ENCODE data around the gene FRMD4A.

The FRMD4A gene

GRCh38 chr10:14003517-14004184 is 327.1 kb downstream of the FRMD4A start:
- peaks cover 5% of the 10 kb centered on the region for H3K9me3 Mint-ChIP-seq
- peaks cover 3% of the 10 kb centered on the region for H3K27me3 Mint-ChIP-seq (ENCODE audit: low read depth)
- no peak for TF ChIP-seq CTCF (IDR thresholded peaks at IDR 0.05; ENCODE audit: unreplicated experiment in 3 of 3)
- H3K4me1 Mint-ChIP-seq: peaks cover 57% of the 10 kb centered on the region
- no peak overlapping the region for H3K4me3 Mint-ChIP-seq
- peak overlapping the region in 1 of 3 experiments; percentile 14 for H3K27ac Mint-ChIP-seq
- H3K36me3 Mint-ChIP-seq (ENCODE audit: low read depth): peaks cover 23% of the 10 kb centered on the region

GRCh38 chr10:14001298-14002040 is 329.3 kb downstream of the FRMD4A start:
- peaks cover 4% of the 10 kb centered on the region for H3K27me3 Mint-ChIP-seq (ENCODE audit: low read depth)
- H3K4me1 Mint-ChIP-seq: peaks cover 52% of the 10 kb centered on the region
- H3K36me3 Mint-ChIP-seq (ENCODE audit: low read depth): peaks cover 39% of the 10 kb centered on the region
- H3K9me3 Mint-ChIP-seq: peaks cover 11% of the 10 kb centered on the region
- peak overlapping the region; percentile 21 to 58 (median 36) for H3K27ac Mint-ChIP-seq
- H3K4me3 Mint-ChIP-seq: peak overlapping the region in 1 of 3 experiments; percentile 34
- no peak for TF ChIP-seq CTCF (IDR thresholded peaks at IDR 0.05; ENCODE audit: unreplicated experiment in 3 of 3)

- H3K9me3 Mint-ChIP-seq: peaks cover 11% of the 10 kb centered on the region
- H3K27me3 Mint-ChIP-seq (ENCODE audit: low read depth): peaks cover 4% of the 10 kb centered on the region
Measured at GRCh38 chr10:13998163-13998835, 332.4 kb downstream of the FRMD4A start.

GRCh38 chr10:13997650-13998049 is 333.1 kb downstream of the FRMD4A start:
- H3K4me3 Mint-ChIP-seq: no peak overlapping the region
- peaks cover 11% of the 10 kb centered on the region for H3K9me3 Mint-ChIP-seq
- H3K27me3 Mint-ChIP-seq (ENCODE audit: low read depth): peaks cover 4% of the 10 kb centered on the region
- H3K36me3 Mint-ChIP-seq (ENCODE audit: low read depth): peaks cover 31% of the 10 kb centered on the region
- H3K4me1 Mint-ChIP-seq: peaks cover 51% of the 10 kb centered on the region
- TF ChIP-seq CTCF (IDR thresholded peaks at IDR 0.05; ENCODE audit: unreplicated experiment in 3 of 3): no peak
- peak overlapping the region in 2 of 3 experiments; percentile 60 to 72 for H3K27ac Mint-ChIP-seq

More at GRCh38 chr10:13998163-13998835, 332.4 kb downstream of the FRMD4A start:
- Mint-ChIP-seq H3K27ac (peak overlapping the region in 2 of 3 experiments; percentile 60 to 72), H3K4me3 (no peak overlapping the region), H3K36me3 (ENCODE audit: low read depth) (peaks cover 38% of the 10 kb centered on the region), H3K4me1 (peaks cover 52% of the 10 kb centered on the region)
- no peak for TF ChIP-seq CTCF (IDR thresholded peaks at IDR 0.05; ENCODE audit: unreplicated experiment in 3 of 3)

GRCh38 chr10:13994932-13995331 is 335.8 kb downstream of the FRMD4A start:
- no peak for TF ChIP-seq CTCF (IDR thresholded peaks at IDR 0.05; ENCODE audit: unreplicated experiment in 3 of 3)
- H3K27me3 Mint-ChIP-seq (ENCODE audit: low read depth): peaks cover 4% of the 10 kb centered on the region
- H3K4me3 Mint-ChIP-seq: no peak overlapping the region
- peak overlapping the region in 2 of 3 experiments; percentile 65 to 76 for H3K27ac Mint-ChIP-seq
- H3K4me1 Mint-ChIP-seq: peaks cover 63% of the 10 kb centered on the region
- H3K36me3 Mint-ChIP-seq (ENCODE audit: low read depth): peaks cover 21% of the 10 kb centered on the region
- peaks cover 11% of the 10 kb centered on the region for H3K9me3 Mint-ChIP-seq

Measured in nephron (organoid).